Small intestine (tissue), 7 donors: ENCODE data around the gene CTSC. TPM values are rescaled to one million over a fixed set of nuclear protein-coding genes. Genes with fewer than 3 reads are reported as not detected.

Experiments used
- DNase-seq, 2 donors: peaks; one replicate each; pipeline versions ENCODE4 v3.0.0 to v3.0.0-alpha.2; 2013
- FAIRE-seq: peaks from 2 replicates; lab custom pipeline; 2012; peaks lifted over from hg19 to GRCh38; lab: Jason Lieb, UNC
- H3K27ac ChIP-seq, 3 donors: one replicate each; pipeline ENCODE4 v1.5.1; 2013; ENCODE audit warnings: low read length in 2 of 3, mild to moderate bottlenecking in 2 of 3, control low read depth in 1 of 3, inconsistent platforms in 1 of 3, low read depth in 1 of 3, moderate library complexity in 1 of 3
- H3K27me3 ChIP-seq, 3 donors: one replicate each; pipeline ENCODE4 v1.6.1; 2013; ENCODE audit warnings: low read length in 3 of 3, inconsistent platforms in 1 of 3; ENCODE audit not compliant: control insufficient read depth in 3 of 3, insufficient read depth in 3 of 3
- H3K36me3 ChIP-seq, 3 donors: one replicate each; pipeline ENCODE4 v1.6.1; 2013; ENCODE audit warnings: low read length in 3 of 3, inconsistent platforms in 1 of 3, low read depth in 1 of 3, mild to moderate bottlenecking in 1 of 3, moderate library complexity in 1 of 3; ENCODE audit not compliant: control insufficient read depth in 3 of 3, insufficient read depth in 2 of 3
- H3K4me1 ChIP-seq, 3 donors: one replicate each; pipeline ENCODE4 v1.6.1; 2013; ENCODE audit warnings: low read length in 2 of 3, inconsistent platforms in 1 of 3, low read depth in 1 of 3, mild to moderate bottlenecking in 1 of 3, moderate library complexity in 1 of 3; ENCODE audit not compliant: control insufficient read depth in 3 of 3, insufficient read depth in 2 of 3
- H3K4me3 ChIP-seq, 3 donors: one replicate each; pipeline ENCODE4 v1.5.1; 2013; ENCODE audit warnings: low read length in 3 of 3, control low read depth in 1 of 3, inconsistent platforms in 1 of 3, low read depth in 1 of 3, mild to moderate bottlenecking in 1 of 3, moderate library complexity in 1 of 3
- H3K9me3 ChIP-seq, 2 donors: one replicate each; pipeline ENCODE4 v1.6.1; 2013; ENCODE audit warnings: low read depth in 1 of 2, low read length in 1 of 2; ENCODE audit not compliant: control insufficient read depth in 2 of 2, insufficient read depth in 1 of 2
- WGBS, 3 donors: extraction: QIAGEN DNeasy Blood & Tissue Kit; methylation state at CpG; one replicate each; pipeline ENCODE4 v1.1.7; 2013; 5-methylcytosine and 5-hydroxymethylcytosine counted together
- polyA plus RNA-seq, 4 donors: library from polyadenylated mRNA; stranded (reverse) in 3 of 4; unstranded in 1 of 4; fragments of 200-250 nt in 3 of 4; fragments of 120-200 nt in 1 of 4; gene quantifications; one replicate each; pipeline versions ENCODE4 v1.2.1 to v1.2.3, GENCODE V29; 2013
- donor health status: healthy with polysubstance abuse.
- donor health status: control.
- donor health status: control.
- donor health status: Bipolar disorder and iron deficiency.
- donor health status: healthy.

CTSC gene
- polyA plus RNA-seq, 4 donors: 16.1 to 98.8 (median 48.6) TPM

- no peak for FAIRE-seq
- Histone ChIP-seq H3K27ac (no peak overlapping the region), H3K4me3 (no peak overlapping the region), H3K9me3 (no peaks in the 10 kb centered on the region), H3K27me3 (no peaks in the 10 kb centered on the region), H3K36me3 (peaks cover 3 to 6% (median 3%) of the 10 kb centered on the region in 3 donors), H3K4me1 (peaks cover 0 to 12% (median 3%) of the 10 kb centered on the region in 3 donors)
- WGBS, 3 donors: 59 to 84% (median 71%) methylated on average over 2 of the region's 2 CpGs
- DNase-seq: no peak
These were observed 39.7 kb downstream of the CTSC start for GRCh38 chr11:88297863-88298262.

- Histone ChIP-seq H3K4me3 (no peak overlapping the region), H3K27me3 (no peaks in the 10 kb centered on the region), H3K4me1 (peaks cover 0 to 12% (median 6%) of the 10 kb centered on the region in 3 donors), H3K36me3 (peaks cover 3 to 6% (median 3%) of the 10 kb centered on the region in 3 donors), H3K27ac (no peak overlapping the region), H3K9me3 (no peaks in the 10 kb centered on the region)
- no peak for FAIRE-seq
- 52 to 60% (median 57%) methylated on average over 2 of the region's 2 CpGs for WGBS, 3 donors
- no peak for DNase-seq
These were observed 40.1 kb downstream of the CTSC start for GRCh38 chr11:88297421-88297820.

GRCh38 chr11:88295028-88295427, 42.5 kb downstream of the CTSC start:
- no peaks in the 10 kb centered on the region for H3K27me3 ChIP-seq
- H3K27ac ChIP-seq: no peak overlapping the region
- no peaks in the 10 kb centered on the region for H3K9me3 ChIP-seq
- H3K36me3 ChIP-seq: peaks cover 3 to 6% (median 3%) of the 10 kb centered on the region in 3 donors
- 75 to 83% (median 76%) methylated on average over 3 of the region's 3 CpGs for WGBS, 3 donors
- H3K4me1 ChIP-seq: peaks cover 0 to 12% (median 7%) of the 10 kb centered on the region in 3 donors
- FAIRE-seq: no peak
- H3K4me3 ChIP-seq: no peak overlapping the region
- no peak for DNase-seq

- peaks cover 0 to 12% (median 7%) of the 10 kb centered on the region in 3 donors for H3K4me1 ChIP-seq
- H3K4me3 ChIP-seq: no peak overlapping the region
- no peaks in the 10 kb centered on the region for H3K27me3 ChIP-seq
- H3K36me3 ChIP-seq: peaks cover 3 to 6% (median 4%) of the 10 kb centered on the region in 3 donors
- WGBS, 3 donors: 82 to 98% (median 91%) methylated on average over 3 of the region's 3 CpGs
- FAIRE-seq: no peak
- no peaks in the 10 kb centered on the region for H3K9me3 ChIP-seq
- no peak for DNase-seq
- no peak overlapping the region for H3K27ac ChIP-seq
These were observed 43.6 kb downstream of the CTSC start for GRCh38 chr11:88293931-88294330.

GRCh38 chr11:88292171-88292843, 45.2 kb downstream of the CTSC start:
- DNase-seq (peak; percentile 45 to 60), FAIRE-seq (no peak)
- peaks cover 3 to 6% (median 4%) of the 10 kb centered on the region in 3 donors for H3K36me3 ChIP-seq
- WGBS, 3 donors: 31 to 56% (median 49%) methylated on average over 3 of the region's 3 CpGs
- H3K4me3 ChIP-seq: no peak overlapping the region
- H3K27ac ChIP-seq: no peak overlapping the region
- no peaks in the 10 kb centered on the region for H3K27me3 ChIP-seq
- no peaks in the 10 kb centered on the region for H3K9me3 ChIP-seq
- peaks cover 0 to 7% (median under 1%) of the 10 kb centered on the region in 3 donors for H3K4me1 ChIP-seq

- H3K27ac ChIP-seq: no peak overlapping the region
- H3K36me3 ChIP-seq: peaks cover 0 to 1% (median 0%) of the 10 kb centered on the region in 3 donors
- H3K27me3 ChIP-seq: no peaks in the 10 kb centered on the region
- WGBS, 3 donors: 95 to 100% (median 96%) methylated on average over 1 of the region's 1 CpG
- DNase-seq: no peak
- H3K4me3 ChIP-seq: no peak overlapping the region
- FAIRE-seq: no peak
- H3K4me1 ChIP-seq: peaks cover 0 to 4% (median 0%) of the 10 kb centered on the region in 3 donors
- H3K9me3 ChIP-seq: no peaks in the 10 kb centered on the region
These were observed 49.0 kb downstream of the CTSC start for GRCh38 chr11:88288560-88288959.

- Histone ChIP-seq H3K9me3 (no peaks in the 10 kb centered on the region), H3K27ac (no peak overlapping the region), H3K36me3 (no peaks in the 10 kb centered on the region), H3K4me1 (peaks cover 0 to 2% (median 0%) of the 10 kb centered on the region in 3 donors), H3K4me3 (no peak overlapping the region), H3K27me3 (no peaks in the 10 kb centered on the region)
- no peak for DNase-seq
- FAIRE-seq: no peak
These were observed 53.0 kb downstream of the CTSC start for GRCh38 chr11:88284336-88285050.

GRCh38 chr11:88282747-88283515, 54.6 kb downstream of the CTSC start:
- Histone ChIP-seq H3K36me3 (peaks cover 0 to 2% (median 0%) of the 10 kb centered on the region in 3 donors), H3K4me1 (peaks cover 0 to 2% (median 0%) of the 10 kb centered on the region in 3 donors), H3K27ac (no peak overlapping the region), H3K27me3 (no peaks in the 10 kb centered on the region), H3K9me3 (no peaks in the 10 kb centered on the region), H3K4me3 (no peak overlapping the region)
- FAIRE-seq: no peak
- WGBS, 3 donors: 84 to 92% (median 90%) methylated on average over 1 of the region's 1 CpG
- DNase-seq: no peak
